Central memory CD8-positive, alpha-beta T cell (primary cell): Measurements from ENCODE around the gene SORL1.
A peak's percentile ranks its signal among the peaks of the same experiment; 100 is the strongest.

ENCODE experiments used
- ATAC-seq: fragments of 150-1000 bp; cut with Tn5 transposase; replicated peaks from 2 replicates; pipeline ENCODE4 v1.10.0; 2022; ENCODE audit warnings: mild to moderate bottlenecking, moderate FRiP score, moderate number of reproducible peaks; ENCODE audit not compliant: poor library complexity, severe bottlenecking; ENCODE audit errors: extremely low read depth
- DNase-seq, 2 donors: peaks; one replicate each; pipeline ENCODE4 v3.0.0; 2021; ENCODE audit warnings: low spot score in 2 of 2
- H3K27ac Mint-ChIP-seq: one replicate; pipeline ENCODE4 v1.8.0; 2022; ENCODE audit warnings: low read depth, mild to moderate bottlenecking, moderate library complexity, mixed read lengths
- H3K27me3 Mint-ChIP-seq: one replicate; pipeline ENCODE4 v1.8.0; 2022; ENCODE audit warnings: mixed read lengths
- H3K36me3 Mint-ChIP-seq: one replicate; pipeline ENCODE4 v1.8.0; 2022; ENCODE audit warnings: mild to moderate bottlenecking, moderate library complexity, mixed read lengths; ENCODE audit not compliant: insufficient read depth
- H3K4me1 Mint-ChIP-seq: one replicate; pipeline ENCODE4 v1.8.0; 2022; ENCODE audit warnings: mixed read lengths
- H3K4me3 Mint-ChIP-seq: one replicate; pipeline ENCODE4 v1.8.0; 2022; ENCODE audit warnings: mild to moderate bottlenecking, moderate library complexity, mixed read lengths
- H3K9me3 Mint-ChIP-seq: one replicate; pipeline ENCODE4 v1.8.0; 2022; ENCODE audit warnings: mixed read lengths

The SORL1 gene

DNA sequence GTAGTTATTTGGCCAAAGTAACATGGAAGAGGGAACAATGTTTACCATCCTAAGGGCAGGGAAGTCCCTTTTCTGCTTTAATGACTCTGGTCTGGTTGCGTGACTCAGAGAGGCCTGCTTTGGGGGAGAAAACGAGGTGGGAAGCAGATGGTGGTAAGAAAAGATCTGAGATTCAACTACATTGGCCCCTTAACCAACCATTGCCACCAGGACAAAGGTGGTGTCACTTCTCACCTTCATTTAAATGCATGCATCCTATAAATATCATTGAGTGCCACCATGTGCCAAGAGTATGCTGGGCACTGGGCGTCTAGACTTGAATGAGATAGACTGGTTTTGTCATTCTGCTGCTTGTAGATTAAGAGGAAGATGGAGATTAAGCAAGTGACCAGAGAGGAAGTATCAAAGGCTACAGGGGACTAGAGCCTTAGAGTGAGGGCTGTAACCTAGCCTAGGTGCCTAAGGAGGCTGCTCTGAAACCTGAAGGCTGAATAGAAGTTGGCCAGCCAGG is 3.6 kb upstream of the SORL1 start:
- ATAC-seq, result no peak
- Mint-ChIP-seq H3K27ac (peak overlapping the region; percentile 95), H3K4me3 (peak overlapping the region; percentile 98), H3K36me3 (peaks cover 26% of the 10 kb centered on the region), H3K27me3 (no peaks in the 10 kb centered on the region), H3K9me3 (no peaks in the 10 kb centered on the region), H3K4me1 (peaks cover 61% of the 10 kb centered on the region)
- no peak for DNase-seq

DNA sequence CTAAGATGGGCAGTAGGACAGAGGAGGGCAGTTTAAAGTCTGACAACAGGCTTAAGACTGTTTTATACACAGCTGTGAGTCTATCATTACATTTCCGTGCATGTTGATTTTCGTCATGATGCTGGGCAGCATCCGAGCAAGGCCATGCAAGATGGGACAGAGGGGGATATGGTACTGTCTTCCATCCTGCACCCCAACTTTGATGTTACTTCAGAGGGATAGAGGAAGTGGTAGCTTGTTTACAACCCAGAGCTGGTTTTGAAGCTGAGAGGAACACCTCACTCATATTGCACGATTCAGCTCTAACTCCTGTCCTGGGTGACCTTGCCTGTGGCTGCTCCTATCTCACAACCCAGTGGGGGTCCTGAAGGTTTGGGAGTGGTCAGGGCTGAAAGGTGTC is 3.0 kb upstream of the SORL1 start:
- Mint-ChIP-seq H3K27ac (peak overlapping the region; percentile 95), H3K9me3 (no peaks in the 10 kb centered on the region), H3K4me1 (peaks cover 68% of the 10 kb centered on the region), H3K36me3 (peaks cover 30% of the 10 kb centered on the region), H3K4me3 (peak overlapping the region; percentile 98), H3K27me3 (no peaks in the 10 kb centered on the region)
- ATAC-seq (no peak), DNase-seq (no peak)

DNA sequence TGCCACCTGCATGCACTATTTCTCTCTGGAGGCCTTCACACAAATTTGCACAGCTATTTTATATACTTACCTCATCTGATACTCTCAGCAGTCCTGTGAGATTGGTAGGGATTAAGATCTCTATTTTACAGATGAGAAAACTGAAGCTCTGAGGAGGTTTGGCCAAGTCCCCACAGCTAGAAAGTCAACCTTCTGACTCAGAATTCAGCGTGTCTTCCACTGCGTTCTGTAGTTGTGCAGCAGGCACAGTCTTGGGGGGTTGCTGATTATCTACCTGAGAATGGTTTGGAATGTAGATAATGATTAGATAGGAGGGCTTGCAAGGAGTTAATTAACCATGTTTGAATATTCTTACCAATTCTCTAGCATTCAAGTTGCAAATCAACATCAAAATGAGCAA is 2.5 kb upstream of the SORL1 start:
- no peak for DNase-seq
- peaks cover 73% of the 10 kb centered on the region for H3K4me1 Mint-ChIP-seq
- peaks cover 28% of the 10 kb centered on the region for H3K36me3 Mint-ChIP-seq
- no peak for ATAC-seq
- no peaks in the 10 kb centered on the region for H3K27me3 Mint-ChIP-seq
- peak overlapping the region; percentile 95 for H3K27ac Mint-ChIP-seq
- no peaks in the 10 kb centered on the region for H3K9me3 Mint-ChIP-seq
- H3K4me3 Mint-ChIP-seq, result peak overlapping the region; percentile 98

DNA sequence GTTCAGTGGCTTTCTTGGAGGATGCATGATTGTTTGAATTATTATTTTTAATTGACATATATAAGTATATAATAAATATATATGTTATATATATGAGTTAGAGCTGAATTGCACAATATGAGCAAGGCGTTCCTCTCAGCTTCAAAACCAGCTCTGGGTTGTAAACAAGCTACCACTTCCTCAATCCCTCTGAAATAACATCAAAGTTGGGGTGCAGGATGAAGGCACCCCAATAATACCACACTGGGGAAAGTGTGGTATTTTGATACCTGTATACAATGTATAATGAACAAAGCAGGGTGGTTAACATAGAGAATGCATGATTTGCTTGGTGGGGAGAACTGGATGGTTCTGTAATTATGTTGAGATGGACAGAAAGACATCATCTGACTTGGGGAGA is 1.7 kb upstream of the SORL1 start:
- Mint-ChIP-seq H3K36me3 (peaks cover 29% of the 10 kb centered on the region), H3K9me3 (no peaks in the 10 kb centered on the region)
- ATAC-seq, result no peak

DNA sequence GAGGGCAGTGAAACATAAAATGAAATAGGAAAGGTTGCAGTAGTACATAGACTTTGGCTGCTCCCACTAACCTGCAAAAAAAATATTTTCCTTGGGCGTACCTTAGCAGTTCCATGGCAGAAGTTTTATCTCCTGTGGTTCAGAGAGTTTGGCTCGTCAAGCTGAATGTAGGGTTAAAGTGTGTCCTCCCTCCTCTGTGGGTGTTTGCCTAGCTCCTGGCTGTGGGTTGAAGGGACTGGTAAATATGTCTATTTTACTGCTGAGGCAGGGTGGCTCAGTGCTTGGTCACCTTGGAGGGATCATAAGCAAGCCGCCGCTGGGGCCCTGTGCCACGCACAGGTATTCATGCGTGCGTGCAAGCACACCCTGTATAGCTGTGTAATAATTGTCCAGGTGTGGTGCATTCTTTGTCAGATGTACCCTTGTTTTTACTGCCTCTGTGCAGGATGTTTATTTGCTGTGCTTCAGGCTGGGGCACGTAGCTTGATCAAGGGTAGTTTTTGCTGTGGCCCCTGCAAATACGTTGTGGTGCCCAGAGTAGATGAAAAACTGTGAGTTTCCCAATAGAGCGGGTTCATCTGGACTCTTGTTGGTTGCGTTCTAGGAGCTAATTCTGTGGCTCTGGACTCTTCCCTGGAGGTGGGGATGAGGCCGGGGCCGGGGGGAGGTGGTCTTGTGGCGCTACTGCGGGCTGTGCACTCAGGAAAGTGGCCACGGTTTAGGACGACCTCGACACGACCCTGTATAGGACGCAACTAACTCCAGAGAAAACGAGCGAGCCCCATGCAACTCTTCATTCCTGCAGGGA is 732 bp upstream of the SORL1 start:
- Mint-ChIP-seq H3K36me3 (peaks cover 31% of the 10 kb centered on the region), H3K4me3 (peak overlapping the region; percentile 98), H3K27me3 (no peaks in the 10 kb centered on the region), H3K4me1 (peaks cover 82% of the 10 kb centered on the region), H3K9me3 (no peaks in the 10 kb centered on the region), H3K27ac (peak overlapping the region; percentile 95)
- ATAC-seq (peak; percentile 17), DNase-seq (no peak)

More for the DNA sequence above, 1.7 kb upstream of the SORL1 start:
- peaks cover 81% of the 10 kb centered on the region for H3K4me1 Mint-ChIP-seq
- DNase-seq, result no peak
- peak overlapping the region; percentile 98 for H3K4me3 Mint-ChIP-seq
- no peaks in the 10 kb centered on the region for H3K27me3 Mint-ChIP-seq
- peak overlapping the region; percentile 95 for H3K27ac Mint-ChIP-seq

DNA sequence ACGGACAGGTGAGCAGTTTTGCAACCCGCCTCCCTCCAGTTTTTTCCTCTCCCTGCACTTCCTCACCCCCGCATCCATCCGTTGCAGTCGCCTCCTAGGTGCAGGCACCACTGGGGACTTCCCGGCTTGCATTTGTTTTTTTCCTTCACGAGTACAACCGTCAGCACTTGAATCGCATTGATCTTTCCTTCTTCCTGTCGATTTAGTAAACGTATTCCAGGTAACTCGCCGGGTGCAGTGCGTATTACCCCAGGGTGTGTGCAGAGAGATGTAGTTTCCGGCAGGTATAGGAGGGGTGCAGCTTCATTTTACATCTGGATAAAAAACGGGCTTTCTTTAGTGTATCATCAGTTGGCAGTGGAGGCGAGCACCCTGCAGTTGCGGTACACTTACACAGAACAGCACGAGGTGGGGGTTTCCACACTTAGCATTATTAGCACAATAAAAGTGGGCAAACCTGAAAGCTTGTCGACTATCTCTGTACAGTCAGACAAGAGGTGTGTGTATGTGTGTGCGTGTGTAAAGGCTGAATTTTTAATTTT is 566 bp downstream of the SORL1 start, which contains the start of gene SORL1-AS1:
SORL1-AS1 (minus strand) TSS at position 359 of the 542 bp plus-strand sequence.
- peak; percentile 63 for ATAC-seq
- H3K36me3 Mint-ChIP-seq, result peaks cover 33% of the 10 kb centered on the region

DNA sequence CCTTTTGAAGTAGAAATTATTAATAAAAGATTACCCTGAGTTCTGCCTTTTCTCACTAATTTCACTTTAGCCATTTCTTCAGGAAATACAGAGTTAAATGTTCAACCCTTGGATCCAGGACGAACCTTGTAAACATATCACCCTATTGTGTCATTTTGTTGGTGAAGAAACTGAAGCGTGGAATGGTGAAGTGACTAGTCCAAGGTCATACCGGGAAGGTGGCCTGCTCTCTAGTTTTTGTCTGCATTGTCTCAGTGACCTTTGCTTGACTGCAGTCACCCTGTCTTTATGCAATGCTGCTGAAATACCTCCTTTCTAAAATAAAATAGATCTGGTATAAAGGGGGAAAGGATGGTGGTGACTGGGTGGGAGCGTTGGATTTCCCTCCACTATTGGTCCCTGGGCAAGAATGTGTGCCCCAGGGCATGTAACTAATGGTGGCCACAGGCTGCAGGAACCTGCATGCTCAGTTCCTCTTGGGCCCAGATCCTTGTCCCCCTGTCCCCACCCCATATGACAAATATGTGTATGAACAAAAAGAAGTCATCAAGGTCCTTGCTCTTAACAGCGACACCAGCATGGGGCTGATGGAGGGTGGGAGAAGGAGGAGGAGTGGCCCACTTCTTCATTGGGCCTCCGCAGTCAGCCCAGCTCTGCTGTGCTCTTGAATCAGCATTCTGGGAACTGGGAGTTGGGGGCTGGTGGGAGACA is 1.6 kb downstream of the SORL1 start:
- no peak for DNase-seq
- Mint-ChIP-seq H3K9me3 (no peaks in the 10 kb centered on the region), H3K27me3 (no peaks in the 10 kb centered on the region), H3K36me3 (peaks cover 38% of the 10 kb centered on the region), H3K4me3 (peak overlapping the region; percentile 98), H3K27ac (peak overlapping the region; percentile 95), H3K4me1 (peaks cover 90% of the 10 kb centered on the region)
- no peak for ATAC-seq

More for the DNA sequence above, 566 bp downstream of the SORL1 start, which contains the start of gene SORL1-AS1:
- H3K9me3 Mint-ChIP-seq, result no peaks in the 10 kb centered on the region
- peak within 1 kb of the TSS; percentile 98 for H3K4me3 Mint-ChIP-seq
- no peaks in the 10 kb centered on the region for H3K27me3 Mint-ChIP-seq
- H3K27ac Mint-ChIP-seq, result peak within 1 kb of the TSS; percentile 95
- peak; percentile 32 to 50 for DNase-seq
- H3K4me1 Mint-ChIP-seq, result peaks cover 89% of the 10 kb centered on the region

DNA sequence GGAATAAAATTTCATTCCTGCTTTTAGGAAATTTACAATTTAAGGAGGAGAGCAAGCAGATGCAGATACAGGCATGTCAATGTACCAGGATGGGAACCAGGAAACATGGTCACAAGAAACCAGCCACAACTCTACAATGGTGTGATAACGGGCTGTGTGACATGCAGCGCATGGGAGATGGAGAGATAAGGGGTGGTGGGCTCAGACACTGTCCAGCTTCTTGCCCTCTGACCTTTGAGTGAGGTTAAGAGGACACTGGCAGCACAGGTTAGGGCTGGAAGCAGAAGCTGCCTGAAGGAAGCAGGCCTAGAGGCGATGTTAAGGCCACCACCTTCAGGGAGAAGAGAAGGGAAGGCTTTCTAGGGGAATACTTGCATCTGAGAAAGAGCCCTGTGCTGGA is 3.0 kb downstream of the SORL1 start:
- no peaks in the 10 kb centered on the region for H3K9me3 Mint-ChIP-seq
- H3K4me3 Mint-ChIP-seq, result peak overlapping the region; percentile 98
- DNase-seq (no peak), ATAC-seq (no peak)
- H3K27ac Mint-ChIP-seq, result peak overlapping the region; percentile 95
- peaks cover 91% of the 10 kb centered on the region for H3K4me1 Mint-ChIP-seq
- H3K36me3 Mint-ChIP-seq, result peaks cover 40% of the 10 kb centered on the region
- H3K27me3 Mint-ChIP-seq, result no peaks in the 10 kb centered on the region

DNA sequence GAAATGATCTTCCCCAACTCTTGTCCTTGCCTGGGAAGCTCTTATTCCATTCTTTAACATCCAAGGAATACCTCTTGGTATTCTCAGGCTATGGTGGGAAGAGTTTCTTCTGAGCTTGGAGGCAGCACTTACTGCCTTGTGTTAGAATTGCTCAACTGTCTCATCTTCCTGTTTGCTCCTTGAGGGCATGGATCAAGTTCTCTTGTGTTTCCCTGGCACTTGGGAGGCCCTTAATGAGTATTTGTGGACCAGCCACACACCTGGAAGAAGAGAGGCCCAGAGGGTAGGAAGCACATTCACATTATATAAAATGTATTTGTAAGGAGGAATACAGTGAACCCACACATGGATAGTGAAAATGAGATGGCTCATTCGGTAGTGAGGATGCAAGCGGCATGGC is 4.0 kb downstream of the SORL1 start:
- Mint-ChIP-seq H3K4me1 (peaks cover 92% of the 10 kb centered on the region), H3K9me3 (no peaks in the 10 kb centered on the region), H3K36me3 (peaks cover 37% of the 10 kb centered on the region), H3K27me3 (no peaks in the 10 kb centered on the region), H3K4me3 (peak overlapping the region; percentile 98), H3K27ac (peak overlapping the region; percentile 47)
- DNase-seq (no peak), ATAC-seq (no peak)

DNA sequence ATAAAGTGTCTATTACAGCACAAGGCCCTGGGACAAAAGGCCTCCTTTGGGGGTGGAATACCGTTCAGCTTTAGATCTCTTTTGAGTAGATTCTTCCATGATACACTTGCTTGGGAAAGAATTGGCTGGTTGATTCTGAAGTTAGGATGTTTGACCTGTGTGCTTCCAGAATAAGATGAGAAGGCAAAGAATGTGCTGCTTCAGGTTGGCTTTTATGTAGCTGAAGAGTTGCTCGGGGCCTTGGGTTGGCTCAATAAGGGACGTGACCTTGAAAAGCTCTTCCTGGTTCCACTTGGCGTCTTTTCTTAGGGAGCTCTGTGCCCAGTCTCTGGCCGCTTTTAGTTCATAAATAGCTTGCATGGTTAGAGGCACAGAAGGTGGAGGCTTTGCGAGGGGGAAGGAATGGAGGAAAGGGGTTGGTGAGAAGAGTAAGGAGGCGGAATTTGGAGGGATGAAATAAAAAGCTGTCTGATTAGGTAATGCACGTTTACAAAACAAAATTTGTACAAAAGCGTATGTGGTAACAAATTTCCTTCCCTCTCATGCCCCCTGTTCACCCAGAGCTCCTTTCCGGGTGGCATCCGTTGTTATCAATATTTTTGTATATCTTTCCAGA is 4.8 kb downstream of the SORL1 start:
- Mint-ChIP-seq H3K9me3 (no peaks in the 10 kb centered on the region), H3K36me3 (peaks cover 34% of the 10 kb centered on the region), H3K4me1 (peaks cover 95% of the 10 kb centered on the region), H3K4me3 (peak overlapping the region; percentile 98), H3K27ac (peak overlapping the region; percentile 66), H3K27me3 (no peaks in the 10 kb centered on the region)
- ATAC-seq (no peak), DNase-seq (no peak)

DNA sequence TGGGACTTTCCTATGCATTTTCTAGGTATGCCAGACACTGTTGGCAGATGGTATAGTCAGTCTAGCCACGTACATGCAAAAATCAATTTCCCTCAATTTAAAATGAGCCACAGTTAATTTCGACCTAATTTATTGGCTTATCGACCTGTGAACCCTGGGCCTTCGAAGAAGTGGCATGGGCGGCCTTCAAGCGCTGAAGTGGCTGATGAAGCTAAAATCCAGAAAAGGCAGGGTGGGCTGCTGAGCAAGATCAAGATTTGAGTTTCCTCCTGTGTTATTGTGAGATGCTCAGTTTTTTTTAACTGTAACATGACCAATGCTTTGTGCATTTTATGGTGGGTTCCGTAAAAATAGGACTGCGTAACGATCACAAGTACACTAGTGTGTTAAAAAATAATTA is 6.4 kb downstream of the SORL1 start:
- no peaks in the 10 kb centered on the region for H3K27me3 Mint-ChIP-seq
- peaks cover 25% of the 10 kb centered on the region for H3K36me3 Mint-ChIP-seq
- no peaks in the 10 kb centered on the region for H3K9me3 Mint-ChIP-seq
- no peak for DNase-seq
- no peak for ATAC-seq
- H3K4me1 Mint-ChIP-seq, result peaks cover 100% of the 10 kb centered on the region
- no peak overlapping the region for H3K4me3 Mint-ChIP-seq
- peak overlapping the region; percentile 92 for H3K27ac Mint-ChIP-seq

DNA sequence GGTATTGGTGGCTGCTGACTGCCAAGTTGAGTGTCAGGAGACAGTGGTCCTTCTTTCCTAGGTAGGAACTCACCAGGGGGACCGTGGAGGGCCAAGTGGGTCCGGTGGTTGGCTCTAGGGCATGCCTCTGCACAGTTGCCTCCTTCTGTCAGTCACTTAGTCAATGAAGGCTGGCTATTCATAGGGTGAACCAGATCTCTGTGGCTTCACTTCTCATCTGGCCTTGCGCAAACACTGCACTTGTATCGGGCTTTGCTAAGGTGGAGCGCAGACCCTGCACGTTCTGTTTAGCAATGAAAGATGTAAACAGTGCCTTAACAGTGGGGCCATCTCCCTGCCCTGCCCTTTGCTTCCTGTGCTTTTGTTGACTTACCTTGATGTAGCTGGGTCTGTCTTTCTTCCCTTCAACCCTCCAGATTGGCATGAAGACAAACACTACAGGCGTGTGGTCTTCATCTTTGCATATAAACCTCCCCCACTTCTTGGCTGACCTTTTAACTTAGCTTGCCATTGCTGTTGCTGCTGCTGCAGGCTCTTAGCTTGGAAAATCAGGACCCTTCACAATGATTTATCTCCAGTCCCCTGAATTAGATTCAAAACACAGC is 7.4 kb downstream of the SORL1 start:
- ATAC-seq (peak; percentile 17), DNase-seq (no peak)
- peak overlapping the region; percentile 29 for H3K4me3 Mint-ChIP-seq
- peaks cover 23% of the 10 kb centered on the region for H3K36me3 Mint-ChIP-seq
- H3K27ac Mint-ChIP-seq, result peak overlapping the region; percentile 92
- H3K9me3 Mint-ChIP-seq, result no peaks in the 10 kb centered on the region
- H3K27me3 Mint-ChIP-seq, result no peaks in the 10 kb centered on the region
- peaks cover 100% of the 10 kb centered on the region for H3K4me1 Mint-ChIP-seq
